Hepatocyte (in vitro differentiated cells): Measurements from ENCODE around the gene XIRP1.

Experiments
- EZH2 ChIP-seq: fragments of 200-600 bp; sonication (generic); IDR thresholded peaks from 2 replicates; pipeline ENCODE4 v1.6.1; 2016; ENCODE audit warnings: antibody characterized with exemption, mild to moderate bottlenecking, borderline replicate concordance
- EZH2phosphoT487 ChIP-seq: fragments of 200-600 bp; sonication (generic); IDR thresholded peaks from one replicate; pipeline ENCODE4 v1.6.1; 2018; ENCODE audit warnings: antibody characterized with exemption, mild to moderate bottlenecking, low read depth, moderate library complexity; ENCODE audit not compliant: unreplicated experiment, severe bottlenecking
- TF ChIP-seq, protein P1 (sequence below): fragments of 200-600 bp; sonication (generic); IDR thresholded peaks from 2 replicates; pipeline ENCODE4 v1.5.1; 2016; ENCODE audit warnings: antibody characterized with exemption, mild to moderate bottlenecking; ENCODE audit not compliant: poor library complexity

DNA sequence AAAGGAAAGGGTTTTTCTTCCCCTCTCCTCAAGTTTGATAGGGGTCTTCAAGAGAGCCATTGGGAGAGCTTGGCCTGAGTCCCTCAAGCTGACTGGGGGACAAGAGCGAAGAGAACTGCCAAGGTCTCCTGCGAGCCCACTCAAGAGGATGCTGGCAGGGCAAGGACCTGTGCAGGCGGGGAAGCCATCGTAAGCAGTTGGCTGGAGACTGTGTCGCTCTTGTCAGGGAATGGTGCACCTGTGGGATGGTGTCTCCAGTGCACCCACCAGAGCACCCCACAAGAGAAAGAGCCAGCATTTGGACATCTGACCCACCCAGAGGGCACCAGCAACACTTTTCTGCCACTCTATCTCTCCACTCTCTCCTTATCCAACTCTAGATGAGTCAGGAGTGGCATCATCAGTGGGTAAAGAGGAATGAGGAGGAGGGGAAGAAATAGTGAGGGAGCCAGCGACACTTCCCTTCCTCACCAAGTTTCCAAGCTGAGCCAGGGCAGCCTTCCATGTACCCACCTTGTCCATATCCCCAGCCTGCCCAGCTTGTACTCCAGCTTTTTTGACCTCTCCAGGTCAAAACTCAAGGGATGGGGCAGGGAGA is 13.6 kb upstream of the XIRP1 start:
- no peak for TF ChIP-seq EZH2phosphoT487
- TF ChIP-seq, protein P1, sequence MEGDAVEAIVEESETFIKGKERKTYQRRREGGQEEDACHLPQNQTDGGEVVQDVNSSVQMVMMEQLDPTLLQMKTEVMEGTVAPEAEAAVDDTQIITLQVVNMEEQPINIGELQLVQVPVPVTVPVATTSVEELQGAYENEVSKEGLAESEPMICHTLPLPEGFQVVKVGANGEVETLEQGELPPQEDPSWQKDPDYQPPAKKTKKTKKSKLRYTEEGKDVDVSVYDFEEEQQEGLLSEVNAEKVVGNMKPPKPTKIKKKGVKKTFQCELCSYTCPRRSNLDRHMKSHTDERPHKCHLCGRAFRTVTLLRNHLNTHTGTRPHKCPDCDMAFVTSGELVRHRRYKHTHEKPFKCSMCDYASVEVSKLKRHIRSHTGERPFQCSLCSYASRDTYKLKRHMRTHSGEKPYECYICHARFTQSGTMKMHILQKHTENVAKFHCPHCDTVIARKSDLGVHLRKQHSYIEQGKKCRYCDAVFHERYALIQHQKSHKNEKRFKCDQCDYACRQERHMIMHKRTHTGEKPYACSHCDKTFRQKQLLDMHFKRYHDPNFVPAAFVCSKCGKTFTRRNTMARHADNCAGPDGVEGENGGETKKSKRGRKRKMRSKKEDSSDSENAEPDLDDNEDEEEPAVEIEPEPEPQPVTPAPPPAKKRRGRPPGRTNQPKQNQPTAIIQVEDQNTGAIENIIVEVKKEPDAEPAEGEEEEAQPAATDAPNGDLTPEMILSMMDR = no peak
- no peak for TF ChIP-seq EZH2
